Stimulated activated CD8-positive, alpha-beta memory T cell treated with anti-CD3 and anti-CD28 coated beads, Interleukin-12 subunit alpha, Interleukin-12 subunit beta, amount 100 ng/mL, for 1 hour (primary cell): ENCODE data around the gene NHERF2.
"Not testable (repeated sequence)": the region's sequence is repeated elsewhere in the genome, so short reads cannot be mapped to it uniquely, and the experiment has no call there.

Source experiments
- DNase-seq: peaks from one replicate; pipeline ENCODE4 v3.0.0-alpha.2; 2020; ENCODE audit warnings: low read depth

Gene NHERF2

DNA sequence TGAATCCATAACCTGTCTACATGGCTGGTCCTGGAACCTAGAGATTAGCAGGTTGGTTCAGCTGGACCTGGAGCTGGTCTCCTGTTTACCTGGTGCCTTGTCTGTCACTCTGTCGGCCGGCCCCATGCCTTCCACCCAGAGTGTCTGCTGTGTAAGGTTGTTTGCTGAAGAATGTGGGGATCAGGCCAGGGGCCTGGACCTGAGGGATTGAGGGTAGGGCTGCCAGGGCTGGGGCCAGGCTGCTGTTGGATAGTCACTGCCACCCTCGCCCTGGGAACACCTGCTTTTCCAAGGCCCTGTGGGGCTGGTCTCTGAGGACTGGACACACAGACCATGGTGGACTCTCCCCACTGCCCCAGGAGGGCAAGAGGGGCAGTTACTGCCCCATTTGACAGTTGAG lies 1.4 kb downstream of the NHERF2 start:
- DNase-seq: no peak

GRCh38 chr16:2028620-2029220 lies 2.0 kb downstream of the NHERF2 start:
- no peak for DNase-seq

DNA sequence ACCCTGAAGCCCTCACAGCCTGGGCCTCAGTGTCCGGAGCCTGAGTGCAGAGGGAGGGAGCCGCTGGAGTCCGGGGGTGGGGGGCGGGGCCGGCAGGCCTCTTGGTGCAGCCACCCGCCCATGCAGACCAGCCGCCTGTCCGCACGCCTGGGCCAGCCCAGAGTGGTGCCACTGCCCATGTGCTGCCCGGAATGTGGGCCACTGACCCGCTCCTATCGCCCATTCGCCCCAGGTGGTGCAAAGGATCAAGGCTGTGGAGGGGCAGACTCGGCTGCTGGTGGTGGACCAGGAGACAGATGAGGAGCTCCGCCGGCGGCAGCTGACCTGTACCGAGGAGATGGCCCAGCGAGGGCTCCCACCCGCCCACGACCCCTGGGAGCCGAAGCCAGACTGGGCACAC lies 2.6 kb downstream of the NHERF2 start:
- DNase-seq: no peak

GRCh38 chr16:2030036-2030435 lies 3.3 kb downstream of the NHERF2 start:
- DNase-seq: no peak

DNA sequence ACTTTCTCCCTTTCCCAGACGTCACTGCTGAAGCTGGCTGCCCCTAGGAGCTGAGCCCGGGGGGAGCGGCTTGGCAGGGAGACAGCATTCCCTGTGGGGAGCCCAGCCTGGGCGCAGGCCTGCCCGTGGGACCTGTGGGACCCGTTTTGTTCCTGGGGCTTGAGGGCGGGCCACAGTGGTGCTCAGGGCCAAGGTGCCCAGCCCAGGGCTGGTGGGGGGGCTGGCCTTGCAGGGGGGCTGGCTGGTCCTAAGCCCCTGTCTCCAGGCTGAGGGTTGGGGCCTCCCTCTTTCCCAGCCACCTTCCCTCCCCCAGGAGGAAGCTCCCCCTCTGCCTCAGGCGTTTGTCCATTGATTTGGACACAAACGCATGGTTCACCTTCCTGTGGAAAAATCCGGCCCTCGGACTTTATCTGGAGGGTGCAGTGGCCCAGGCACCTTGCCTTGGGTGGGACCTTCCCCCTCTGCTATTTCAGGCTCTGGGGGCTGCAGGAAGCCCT lies 4.4 kb downstream of the NHERF2 start:
- DNase-seq: no peak

- DNase-seq: no peak
Observed at GRCh38 chr16:2032285-2033056, 5.8 kb downstream of the NHERF2 start.

DNA sequence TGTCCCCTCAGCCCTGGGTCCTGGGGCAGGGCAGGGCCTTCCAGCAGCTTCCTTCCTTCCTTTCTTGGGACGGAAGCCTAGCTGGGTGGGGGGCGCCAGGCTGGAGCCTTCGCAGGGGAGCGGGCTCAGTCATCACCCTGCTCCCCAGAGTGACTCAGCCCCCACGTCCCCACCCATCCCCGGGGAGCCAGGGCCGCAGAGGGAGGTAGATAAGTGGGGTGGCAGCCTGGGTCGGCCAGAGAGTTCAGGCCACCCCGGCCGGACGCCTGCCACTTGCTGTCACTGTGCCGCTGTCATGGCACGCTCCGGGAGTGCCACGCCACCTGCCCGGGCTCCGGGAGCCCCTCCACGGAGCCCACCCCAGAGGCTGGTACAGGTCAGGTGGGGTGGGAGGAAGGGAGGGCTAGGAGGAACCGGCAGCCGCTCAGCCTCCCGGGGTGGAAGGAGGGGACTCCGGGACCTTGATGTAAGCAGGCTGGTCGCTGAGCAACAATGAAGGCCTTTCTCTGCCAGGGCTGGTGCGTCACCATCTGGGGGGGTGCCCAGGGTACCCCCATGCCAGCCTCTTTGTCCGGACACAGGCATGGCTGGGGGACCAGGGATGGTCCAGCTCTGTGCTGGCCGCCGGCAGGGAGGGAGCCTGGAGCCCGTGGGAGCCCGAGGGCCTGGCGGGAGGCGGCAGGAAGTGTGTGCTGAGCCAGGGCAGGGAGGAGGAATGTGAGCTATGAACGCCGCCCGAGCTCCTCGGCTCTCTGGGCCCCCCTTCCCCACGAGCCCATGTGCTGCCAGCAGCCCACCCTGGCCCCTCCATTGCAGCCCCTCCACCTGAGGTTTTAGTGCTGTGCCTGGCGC lies 6.6 kb downstream of the NHERF2 start:
- DNase-seq: no peak

GRCh38 chr16:2033909-2034695 lies 7.4 kb downstream of the NHERF2 start:
- not testable (repeated sequence) for DNase-seq

GRCh38 chr16:2034696-2035430 lies 8.2 kb downstream of the NHERF2 start:
- DNase-seq: no peak

GRCh38 chr16:2035431-2036199 lies 8.9 kb downstream of the NHERF2 start:
- DNase-seq: no peak

GRCh38 chr16:2036200-2036966 lies 9.7 kb downstream of the NHERF2 start:
- no peak for DNase-seq

- no peak for DNase-seq
Observed at GRCh38 chr16:2037115-2037514, 10.4 kb downstream of the NHERF2 start.

GRCh38 chr16:2037647-2038381 lies 11.1 kb downstream of the NHERF2 start:
- DNase-seq: no peak

- no peak for DNase-seq
Observed at GRCh38 chr16:2038382-2039231, 11.9 kb downstream of the NHERF2 start.

GRCh38 chr16:2039274-2040031 lies 12.8 kb downstream of the NHERF2 start:
- DNase-seq: no peak

DNA sequence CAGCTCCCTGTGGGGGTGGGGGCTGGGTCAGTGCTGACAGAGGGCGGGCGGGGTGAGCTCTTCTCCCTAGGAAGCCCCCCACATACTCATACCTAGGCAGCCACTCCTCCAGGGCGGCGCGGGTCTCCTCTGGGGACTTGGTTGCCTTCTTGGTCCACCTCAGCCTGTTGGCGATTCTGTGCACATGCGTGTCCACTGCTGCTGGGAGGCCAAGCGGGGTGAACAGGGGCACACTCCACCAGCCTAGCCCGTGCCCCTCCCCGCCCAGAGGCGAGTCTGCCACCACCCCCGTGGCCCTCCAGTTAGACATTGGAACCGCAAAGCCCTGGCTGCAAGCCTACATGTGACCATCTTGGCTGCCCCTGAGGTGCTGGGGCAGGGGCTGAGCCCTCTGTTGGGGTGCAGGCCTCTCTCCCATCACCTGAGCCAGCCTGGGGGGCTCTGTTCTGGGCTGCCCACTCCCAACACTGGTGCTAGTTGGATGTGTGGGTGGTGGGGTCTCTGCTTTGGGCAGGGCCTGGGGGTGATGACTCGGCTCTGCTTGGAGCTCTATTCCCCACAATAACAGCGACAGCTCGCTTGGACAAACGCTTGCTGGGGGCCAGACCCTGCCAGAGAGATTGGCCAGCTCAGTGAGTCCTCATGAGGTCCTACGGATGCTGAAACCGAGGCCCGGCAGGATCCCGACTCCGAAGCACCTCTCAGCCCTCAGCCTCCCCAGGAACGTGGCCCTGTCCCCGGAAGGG lies 13.5 kb downstream of the NHERF2 start:
- DNase-seq: no peak
